ENCODE data around the gene BRF1. TPM values are rescaled to one million over a fixed set of nuclear protein-coding genes. Genes with fewer than 3 reads are reported as not detected.

BRF1 gene
- total RNA-seq, 2 experiments from 2014 or later = 23.7 to 26.4 TPM

DNA sequence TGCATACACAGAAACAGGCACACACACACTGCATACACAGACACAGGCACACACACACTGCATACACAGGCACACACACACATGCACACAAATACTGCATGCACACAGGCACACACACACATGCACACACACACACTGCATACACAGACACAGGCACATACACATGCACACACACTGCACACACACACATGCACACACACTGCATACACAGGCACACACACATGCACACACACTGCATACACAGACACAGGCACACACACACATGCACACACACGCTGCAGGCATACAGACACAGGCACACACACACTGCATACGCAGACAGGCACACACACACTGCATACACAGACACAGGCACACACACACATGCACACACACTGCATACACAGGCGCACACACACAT, 85.2 kb downstream of the BRF1 start:
- DNase-seq (ENCODE audit: low spot score) = no peak
- no peaks in the 10 kb centered on the region for H3K36me3 ChIP-seq (ENCODE audit: insufficient read depth, low read length)
- CTCF ChIA-PET (ENCODE audit: unreplicated experiment) = no interaction called here
- intact Hi-C loops (cut with micrococcal nuclease; ENCODE audit: unreplicated experiment) = no loop called here
- no peak overlapping the region for H3K27ac ChIP-seq (ENCODE audit: low read depth, low read length, poor library complexity, severe bottlenecking)
- no peak overlapping the region for H3K4me2 ChIP-seq (ENCODE audit: low read length)
- no peak overlapping the region for H2AFZ ChIP-seq (ENCODE audit: low read length)
- H3K4me1 ChIP-seq (ENCODE audit: insufficient read depth, low read length, poor library complexity, severe bottlenecking) = no peaks in the 10 kb centered on the region
- no peaks in the 10 kb centered on the region for H3K9me3 ChIP-seq (ENCODE audit: low read length)
- no peaks in the 10 kb centered on the region for H4K20me1 ChIP-seq (ENCODE audit: insufficient read depth, low read length)
- no peak overlapping the region for H3K4me3 ChIP-seq (ENCODE audit: low read depth, low read length, poor library complexity, severe bottlenecking)
- no peaks in the 10 kb centered on the region for H3K79me2 ChIP-seq (ENCODE audit: insufficient read depth, low read depth, low read length)
- H3K9me2 ChIP-seq (ENCODE audit: insufficient read depth, low read length) = no peaks in the 10 kb centered on the region
- no TSS peak for BruUV-seq (replicated peaks)
- no peak for TF ChIP-seq EZH2phosphoT487 (IDR thresholded peaks at IDR 0.05; ENCODE audit: borderline replicate concordance, low read depth, low read length)
- TF ChIP-seq, protein P1, sequence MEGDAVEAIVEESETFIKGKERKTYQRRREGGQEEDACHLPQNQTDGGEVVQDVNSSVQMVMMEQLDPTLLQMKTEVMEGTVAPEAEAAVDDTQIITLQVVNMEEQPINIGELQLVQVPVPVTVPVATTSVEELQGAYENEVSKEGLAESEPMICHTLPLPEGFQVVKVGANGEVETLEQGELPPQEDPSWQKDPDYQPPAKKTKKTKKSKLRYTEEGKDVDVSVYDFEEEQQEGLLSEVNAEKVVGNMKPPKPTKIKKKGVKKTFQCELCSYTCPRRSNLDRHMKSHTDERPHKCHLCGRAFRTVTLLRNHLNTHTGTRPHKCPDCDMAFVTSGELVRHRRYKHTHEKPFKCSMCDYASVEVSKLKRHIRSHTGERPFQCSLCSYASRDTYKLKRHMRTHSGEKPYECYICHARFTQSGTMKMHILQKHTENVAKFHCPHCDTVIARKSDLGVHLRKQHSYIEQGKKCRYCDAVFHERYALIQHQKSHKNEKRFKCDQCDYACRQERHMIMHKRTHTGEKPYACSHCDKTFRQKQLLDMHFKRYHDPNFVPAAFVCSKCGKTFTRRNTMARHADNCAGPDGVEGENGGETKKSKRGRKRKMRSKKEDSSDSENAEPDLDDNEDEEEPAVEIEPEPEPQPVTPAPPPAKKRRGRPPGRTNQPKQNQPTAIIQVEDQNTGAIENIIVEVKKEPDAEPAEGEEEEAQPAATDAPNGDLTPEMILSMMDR (conservative IDR thresholded peaks at IDR 0.05; ENCODE audit: low read length) = no peak
- POLR2A ChIA-PET = no interaction called here

DNA sequence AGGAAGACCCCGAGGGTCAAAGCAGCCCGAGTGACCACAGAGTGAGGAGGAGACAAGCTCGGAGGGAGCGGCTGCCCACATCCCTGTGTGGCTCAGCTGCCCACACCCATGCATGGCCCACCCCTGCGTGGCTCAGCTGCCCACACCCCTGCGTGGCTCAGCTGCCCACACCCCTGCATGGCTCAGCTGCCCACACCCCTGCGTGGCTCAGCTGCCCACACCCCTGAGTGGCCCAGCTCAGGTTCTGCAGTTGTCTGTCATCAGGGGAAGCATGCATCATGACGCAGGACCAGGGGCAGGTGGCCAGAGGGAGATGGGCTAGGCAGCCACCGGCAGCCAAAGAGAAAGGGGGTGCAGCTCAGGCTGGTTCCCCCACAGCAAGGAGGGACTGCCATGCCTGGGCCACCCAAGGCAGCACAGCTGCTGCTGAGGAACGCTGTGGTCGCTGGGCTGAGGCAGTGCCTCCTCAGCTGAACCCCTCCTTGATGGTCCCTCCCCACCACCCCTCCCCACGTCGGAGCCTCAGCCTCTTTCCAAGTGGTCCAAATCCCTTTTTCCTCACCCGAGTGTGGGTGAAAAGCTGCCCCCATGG, 86.4 kb downstream of the BRF1 start:
- no peak for TF ChIP-seq EZH2phosphoT487 (IDR thresholded peaks at IDR 0.05; ENCODE audit: borderline replicate concordance, low read depth, low read length)
- TF ChIP-seq, protein P1 (conservative IDR thresholded peaks at IDR 0.05; ENCODE audit: low read length) = no peak
- intact Hi-C loops (cut with micrococcal nuclease; ENCODE audit: unreplicated experiment) = no loop called here
- no peak overlapping the region for H3K27ac ChIP-seq (ENCODE audit: low read depth, low read length, poor library complexity, severe bottlenecking)
- no peaks in the 10 kb centered on the region for H3K4me1 ChIP-seq (ENCODE audit: insufficient read depth, low read length, poor library complexity, severe bottlenecking)
- BruUV-seq (replicated peaks) = no TSS peak
- H3K9me2 ChIP-seq (ENCODE audit: insufficient read depth, low read length) = no peaks in the 10 kb centered on the region
- H3K9me3 ChIP-seq (ENCODE audit: low read length) = no peaks in the 10 kb centered on the region
- no peak overlapping the region for H3K4me2 ChIP-seq (ENCODE audit: low read length)
- no peak for DNase-seq (ENCODE audit: low spot score)
- no peak overlapping the region for H2AFZ ChIP-seq (ENCODE audit: low read length)
- ChIA-PET CTCF (ENCODE audit: unreplicated experiment) (no interaction called here), POLR2A (no interaction called here)
- no peaks in the 10 kb centered on the region for H3K79me2 ChIP-seq (ENCODE audit: insufficient read depth, low read depth, low read length)
- H3K4me3 ChIP-seq (ENCODE audit: low read depth, low read length, poor library complexity, severe bottlenecking) = no peak overlapping the region
- H4K20me1 ChIP-seq (ENCODE audit: insufficient read depth, low read length) = no peaks in the 10 kb centered on the region
- no peaks in the 10 kb centered on the region for H3K36me3 ChIP-seq (ENCODE audit: insufficient read depth, low read length)

DNA sequence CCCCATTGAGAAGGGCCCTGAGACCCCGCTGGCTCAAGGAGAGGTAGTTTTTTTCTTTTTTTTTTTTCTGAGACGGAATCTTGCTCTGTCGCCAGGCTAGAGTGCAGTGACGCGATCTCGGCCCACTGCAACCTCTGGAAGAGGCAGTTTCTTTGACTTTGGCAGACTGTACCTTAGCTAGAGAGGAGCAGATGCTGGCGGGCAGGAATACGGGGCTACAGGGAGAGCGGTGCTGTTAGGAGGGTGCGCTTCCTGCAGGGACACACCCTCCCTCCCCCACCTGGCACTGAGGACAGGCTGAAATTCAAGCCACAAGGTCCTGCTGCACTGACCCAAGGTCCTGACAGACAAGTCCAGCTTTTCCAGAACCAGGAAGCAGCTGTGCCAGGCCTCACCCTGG, 87.4 kb downstream of the BRF1 start:
- Histone ChIP-seq H3K4me2 (ENCODE audit: low read length) (no peak overlapping the region), H3K9me2 (ENCODE audit: insufficient read depth, low read length) (no peaks in the 10 kb centered on the region), H3K27ac (ENCODE audit: low read depth, low read length, poor library complexity, severe bottlenecking) (no peak overlapping the region), H4K20me1 (ENCODE audit: insufficient read depth, low read length) (no peaks in the 10 kb centered on the region), H2AFZ (ENCODE audit: low read length) (no peak overlapping the region), H3K4me3 (ENCODE audit: low read depth, low read length, poor library complexity, severe bottlenecking) (no peak overlapping the region), H3K36me3 (ENCODE audit: insufficient read depth, low read length) (no peaks in the 10 kb centered on the region), H3K4me1 (ENCODE audit: insufficient read depth, low read length, poor library complexity, severe bottlenecking) (no peaks in the 10 kb centered on the region), H3K79me2 (ENCODE audit: insufficient read depth, low read depth, low read length) (no peaks in the 10 kb centered on the region), H3K9me3 (ENCODE audit: low read length) (no peaks in the 10 kb centered on the region)
- ChIA-PET POLR2A (no interaction called here), CTCF (ENCODE audit: unreplicated experiment) (no interaction called here)
- no TSS peak for BruUV-seq (replicated peaks)
- TF ChIP-seq, protein P1 (conservative IDR thresholded peaks at IDR 0.05; ENCODE audit: low read length) = no peak
- no peak for TF ChIP-seq EZH2phosphoT487 (IDR thresholded peaks at IDR 0.05; ENCODE audit: borderline replicate concordance, low read depth, low read length)
- intact Hi-C loops (cut with micrococcal nuclease; ENCODE audit: unreplicated experiment) = no loop called here
- no peak for DNase-seq (ENCODE audit: low spot score)

All from OCI-LY7 (cell line).